Transverse colon (tissue), 4 donors: Measurements from ENCODE around the gene ACTL7B.

Experiments used
- CTCF ChIP-seq, 5 experiments: fragments of 200-600 bp in 3 of 5; fragments of 450-650 bp in 2 of 5; sonication (generic) in 3 of 5; IDR thresholded peaks; 1 replicate in 2 of 5; 2 replicates in 3 of 5; pipeline ENCODE4 v1.5.1; 2016 to 2017; ENCODE audit warnings: antibody characterized with exemption in 5 of 5, inconsistent platforms in 3 of 5, mild to moderate bottlenecking in 2 of 5, moderate library complexity in 1 of 5
- EP300 ChIP-seq: sonication (generic); formaldehyde crosslinking; IDR thresholded peaks from one replicate; pipeline ENCODE4 v1.6.1; 2017; ENCODE audit warnings: antibody characterized with exemption, low read depth
- POLR2A ChIP-seq: fragments of 450-650 bp; IDR thresholded peaks from one replicate; pipeline ENCODE4 v1.6.1; 2016; ENCODE audit warnings: antibody characterized with exemption, mild to moderate bottlenecking, moderate library complexity
- POLR2AphosphoS5 ChIP-seq, 3 donors: sonication (generic); formaldehyde crosslinking; IDR thresholded peaks; one replicate each; pipeline ENCODE4 v1.6.1; 2016; ENCODE audit warnings: antibody characterized with exemption in 3 of 3

DNA sequence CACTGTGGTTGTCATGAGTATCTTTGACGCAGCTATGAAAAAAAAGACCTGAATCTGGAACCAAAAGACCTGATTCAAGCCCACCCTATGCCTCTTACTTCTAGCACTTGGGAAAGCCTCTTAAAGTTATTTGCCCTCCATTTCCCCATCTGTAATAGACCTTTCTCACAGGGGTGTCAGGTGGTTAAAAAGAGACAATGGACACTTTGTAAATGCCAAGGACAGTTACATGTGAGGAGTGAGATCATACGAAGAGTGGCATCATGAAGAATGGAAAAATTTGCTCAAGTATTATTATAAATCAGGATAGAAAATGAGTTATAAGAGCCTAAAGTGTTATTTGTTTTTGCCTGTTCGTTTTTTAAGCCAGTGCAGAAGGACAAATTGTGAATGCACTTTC, 46.5 kb downstream of the ACTL7B start:
- TF ChIP-seq POLR2AphosphoS5 (IDR thresholded peaks at IDR 0.05) (no peak), CTCF (IDR thresholded peaks at IDR 0.05) (no peak), EP300 (no peak), POLR2A (no peak)
